LHCN-M2 (cell line): ENCODE measurements around the gene ZDHHC11B. TPM values are rescaled to one million over a fixed set of nuclear protein-coding genes. Genes with fewer than 3 reads are reported as not detected.
"Not testable (repeated sequence)": the region's sequence is repeated elsewhere in the genome, so short reads cannot be mapped to it uniquely, and the experiment has no call there.

Experiments used
- DNase-seq: peaks from one replicate; pipeline ENCODE4 v3.0.0-alpha.2; 2012; ENCODE audit warnings: low read depth
- total RNA-seq: library from RNA; depleted of rRNA; stranded (reverse); fragments of >200 nt; gene quantifications from 2 replicates; pipeline ENCODE4 v1.2.3, GENCODE V29; 2014

ZDHHC11B gene
- total RNA-seq, 1 experiment from 2014 or later: not detected

DNA sequence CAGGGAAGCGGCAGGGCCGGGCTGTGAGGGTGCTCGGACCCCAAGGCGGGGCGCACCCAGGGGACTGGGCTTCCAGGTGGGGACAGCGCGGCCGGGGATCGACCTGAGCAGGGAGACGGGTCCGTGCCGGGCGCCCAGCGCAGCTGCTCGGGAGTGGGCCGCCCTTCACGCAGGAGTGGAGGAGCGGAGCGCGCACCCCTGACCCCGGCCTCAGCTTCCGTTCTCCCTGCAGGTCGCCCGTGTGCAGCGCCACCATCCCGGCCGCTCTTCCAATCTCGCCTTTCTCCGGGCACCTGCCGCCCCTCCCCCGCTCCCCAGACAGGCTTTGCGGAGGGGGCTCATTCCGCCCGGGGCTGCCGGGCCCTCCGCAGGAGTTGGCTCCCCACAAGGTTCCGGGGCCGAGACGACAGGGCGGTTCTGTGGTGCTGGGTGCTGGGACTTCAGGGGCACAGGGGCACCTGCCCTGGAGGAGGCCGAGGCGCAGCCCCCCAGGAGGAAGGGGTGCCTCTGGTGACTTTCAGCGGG is 714 bp upstream of the ZDHHC11B start:
- DNase-seq: not testable (repeated sequence)

DNA sequence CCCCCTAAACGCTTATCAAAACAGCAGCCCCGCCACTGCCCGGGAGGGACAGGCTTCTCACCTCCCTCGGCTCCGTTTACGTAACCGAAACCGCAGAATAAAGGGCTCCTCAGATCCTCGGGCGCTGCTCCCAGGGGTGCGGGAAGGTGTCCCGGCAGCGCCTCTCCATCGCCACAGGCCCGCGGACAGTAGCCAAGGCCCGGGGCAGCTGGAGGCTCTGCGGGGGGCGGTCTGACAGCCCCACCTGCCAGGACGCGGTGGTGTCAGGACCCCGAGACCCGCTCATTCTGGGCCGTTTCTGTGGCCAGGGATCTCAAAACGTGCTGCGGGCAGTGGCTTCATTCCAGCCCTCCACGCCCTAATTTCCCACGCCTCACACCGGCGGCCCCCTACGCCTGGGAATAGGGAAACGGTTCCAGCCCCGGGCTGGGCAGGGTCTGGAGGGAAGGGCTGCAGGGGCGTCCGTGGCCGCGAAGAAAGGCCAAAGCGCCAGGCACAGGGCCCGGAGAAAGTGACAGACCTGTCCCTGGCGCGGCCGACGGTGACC is 575 bp downstream of the ZDHHC11B start:
- not testable (repeated sequence) for DNase-seq

DNA sequence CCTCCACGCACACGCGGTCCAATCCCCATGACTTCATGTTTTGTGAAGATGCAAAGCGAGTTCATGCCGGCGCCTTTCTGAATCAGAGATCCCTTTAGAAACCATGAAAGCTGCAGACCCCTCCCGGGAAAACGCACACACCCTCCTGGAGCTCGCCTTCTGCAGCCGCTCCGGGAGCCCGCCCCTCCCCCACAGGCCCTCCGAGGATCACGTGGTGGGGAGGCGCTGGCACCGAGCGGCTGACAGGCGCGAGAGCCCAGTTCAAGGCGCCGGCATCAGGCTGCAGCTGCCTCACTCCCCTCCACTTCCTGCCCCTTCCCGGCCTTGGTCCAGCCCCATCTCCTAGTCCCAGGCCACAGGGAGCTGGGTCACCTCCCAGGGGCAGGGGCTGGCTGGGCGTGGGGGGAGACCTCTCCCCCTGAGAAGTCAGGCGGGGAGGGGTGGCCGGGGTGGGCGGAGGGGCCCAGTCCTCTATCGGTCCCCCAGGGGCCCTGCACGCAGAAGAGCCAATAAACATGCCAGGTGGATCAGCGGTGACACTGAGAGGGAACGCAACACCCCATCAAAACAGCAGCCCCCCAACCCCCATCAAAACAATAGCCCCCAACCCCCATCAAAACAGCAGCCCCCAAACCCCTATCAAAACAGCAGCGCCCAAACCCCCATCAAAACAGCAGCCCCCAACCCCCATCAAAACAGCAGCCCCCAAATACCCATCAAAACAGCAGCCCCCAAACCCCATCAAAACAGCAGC is 1.3 kb downstream of the ZDHHC11B start:
- not testable (repeated sequence) for DNase-seq

DNA sequence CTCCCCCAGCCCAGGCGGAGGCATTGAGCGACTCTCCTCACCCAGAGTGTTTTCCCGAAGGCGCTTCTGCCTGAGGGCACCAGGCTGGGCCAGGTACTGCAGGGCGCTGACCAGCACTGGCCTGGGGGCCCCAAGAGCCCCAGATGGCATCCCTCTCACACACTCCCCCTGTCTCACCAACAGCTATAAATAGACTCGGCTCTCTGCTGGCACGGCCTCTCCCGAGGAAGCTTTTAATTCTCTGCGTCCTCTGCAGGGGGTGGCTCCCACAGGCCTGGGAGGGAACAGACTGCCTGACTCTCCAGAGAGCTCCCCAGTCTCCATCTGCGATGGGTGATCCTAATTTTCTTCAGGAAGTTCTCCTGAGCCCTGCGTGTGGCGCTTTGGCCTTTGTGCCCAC is 2.2 kb downstream of the ZDHHC11B start:
- not testable (repeated sequence) for DNase-seq

DNA sequence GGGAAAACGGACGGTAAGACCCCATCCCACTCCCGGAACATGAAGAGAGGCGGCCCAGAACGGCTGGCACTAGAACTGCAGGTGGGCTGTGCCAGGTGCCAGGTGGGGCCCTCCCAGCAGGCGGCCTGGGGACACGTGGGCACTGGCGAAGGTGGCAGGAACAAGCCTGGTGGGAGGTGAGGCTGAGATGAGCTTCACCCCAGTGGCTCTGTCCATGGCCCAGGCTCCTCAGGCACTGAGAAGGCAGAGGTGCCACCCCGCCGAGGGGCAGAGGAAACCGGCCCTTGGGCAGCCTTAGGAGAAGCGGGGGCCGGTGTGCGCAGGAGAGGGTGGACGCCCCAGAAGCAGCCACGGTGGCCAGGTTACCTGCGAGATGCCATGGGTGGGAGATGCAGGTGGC is 4.0 kb downstream of the ZDHHC11B start:
- DNase-seq: not testable (repeated sequence)

DNA sequence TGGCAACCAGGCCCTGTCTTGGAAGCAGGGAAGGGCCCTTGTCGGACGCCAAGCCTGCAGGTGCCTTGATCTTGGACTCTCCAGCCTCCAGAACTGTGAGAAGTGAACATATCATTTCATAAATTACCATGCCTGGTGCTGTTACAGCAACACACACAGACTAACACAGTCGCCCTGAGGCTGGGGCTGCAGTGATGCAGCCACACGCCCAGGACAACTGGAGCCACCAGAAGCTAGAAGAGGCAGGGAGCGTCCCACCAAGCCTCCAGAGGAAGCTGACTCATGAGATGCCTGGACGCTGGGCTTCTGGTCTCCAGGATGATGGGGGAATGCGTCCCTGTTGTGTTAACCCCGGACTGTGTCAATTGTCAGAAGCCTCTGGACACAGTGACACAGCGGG is 5.6 kb downstream of the ZDHHC11B start:
- not testable (repeated sequence) for DNase-seq

DNA sequence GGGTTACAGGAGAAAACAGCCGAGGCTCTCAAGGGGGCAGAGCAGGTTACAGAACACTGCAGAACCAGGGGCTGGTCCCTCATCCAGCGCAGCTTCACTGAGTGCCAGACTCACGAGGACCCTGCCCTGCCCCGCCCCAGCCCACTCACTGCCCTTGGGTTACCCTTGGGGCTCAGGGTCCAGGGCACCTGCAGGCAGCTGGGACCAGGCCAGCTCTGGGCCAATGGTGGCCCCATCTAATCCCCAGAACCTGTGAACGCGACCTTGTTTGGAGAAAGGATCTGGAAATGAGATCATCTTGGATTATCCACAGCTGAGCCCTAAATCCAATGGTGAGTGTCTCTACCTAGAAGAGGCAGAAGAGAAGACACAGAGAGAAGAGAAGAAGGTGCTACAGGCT is 6.1 kb downstream of the ZDHHC11B start:
- DNase-seq: not testable (repeated sequence)

DNA sequence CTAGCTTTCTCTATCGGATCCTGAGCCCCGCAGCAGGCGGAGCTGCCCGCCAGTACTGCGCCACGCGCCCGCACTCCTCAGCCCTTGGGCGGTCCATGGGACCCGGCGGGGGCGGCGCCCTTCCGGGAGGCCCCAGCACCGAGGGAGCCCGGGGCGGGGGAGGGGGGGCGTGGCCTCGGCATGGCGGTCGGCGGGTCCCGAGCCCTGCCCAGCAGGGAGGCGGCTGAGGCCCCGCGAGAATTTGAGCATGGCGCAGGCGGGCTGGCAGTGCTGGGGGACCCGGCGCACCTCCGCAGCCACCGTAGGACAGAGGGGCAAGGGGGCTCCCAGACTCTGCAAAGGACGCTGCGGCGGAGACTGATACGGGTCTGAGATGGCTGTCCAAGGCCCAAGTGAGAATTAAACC is 6.8 kb downstream of the ZDHHC11B start:
- no peak for DNase-seq

DNA sequence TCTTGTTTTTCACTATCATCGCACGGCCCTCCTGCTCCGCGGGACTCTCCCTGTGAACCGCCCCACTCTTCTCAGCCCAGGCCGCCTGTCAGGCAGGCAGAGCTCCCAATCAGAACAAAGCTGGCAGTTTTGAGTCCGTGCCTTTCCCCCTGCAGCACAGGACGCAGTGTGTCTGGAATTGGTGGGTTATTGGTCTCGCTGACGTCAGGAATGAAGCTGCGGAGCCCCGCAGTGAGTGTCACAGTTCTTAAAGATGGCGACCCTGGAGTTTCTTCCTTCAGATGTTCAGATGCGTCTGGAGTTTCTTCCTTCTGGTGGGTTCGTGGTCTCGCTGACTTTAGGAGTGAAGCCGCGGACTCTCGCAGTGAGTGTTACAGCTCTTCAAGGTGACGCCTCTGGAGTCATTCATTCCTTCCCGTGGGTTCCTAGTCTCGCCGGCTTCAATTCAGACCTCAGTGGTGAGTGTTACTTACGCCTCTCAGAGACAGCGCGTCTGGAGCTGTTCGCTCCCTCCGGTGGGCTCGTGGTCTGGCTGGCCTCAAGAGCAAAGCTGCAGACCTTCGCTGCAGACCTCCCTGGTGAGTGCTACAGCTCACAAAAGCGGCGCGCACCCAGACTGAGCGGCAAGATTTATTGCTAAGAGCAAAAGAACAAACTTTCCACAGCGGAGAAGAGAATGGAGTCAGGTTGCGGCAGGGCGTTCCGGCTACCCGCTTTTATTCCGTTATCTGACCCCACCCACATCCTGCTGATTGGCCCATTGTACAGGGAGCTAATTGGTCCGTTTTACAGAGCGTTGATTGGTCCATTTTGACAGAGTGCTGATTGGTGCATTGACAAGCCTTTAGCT is 7.4 kb downstream of the ZDHHC11B start:
- DNase-seq: no peak

DNA sequence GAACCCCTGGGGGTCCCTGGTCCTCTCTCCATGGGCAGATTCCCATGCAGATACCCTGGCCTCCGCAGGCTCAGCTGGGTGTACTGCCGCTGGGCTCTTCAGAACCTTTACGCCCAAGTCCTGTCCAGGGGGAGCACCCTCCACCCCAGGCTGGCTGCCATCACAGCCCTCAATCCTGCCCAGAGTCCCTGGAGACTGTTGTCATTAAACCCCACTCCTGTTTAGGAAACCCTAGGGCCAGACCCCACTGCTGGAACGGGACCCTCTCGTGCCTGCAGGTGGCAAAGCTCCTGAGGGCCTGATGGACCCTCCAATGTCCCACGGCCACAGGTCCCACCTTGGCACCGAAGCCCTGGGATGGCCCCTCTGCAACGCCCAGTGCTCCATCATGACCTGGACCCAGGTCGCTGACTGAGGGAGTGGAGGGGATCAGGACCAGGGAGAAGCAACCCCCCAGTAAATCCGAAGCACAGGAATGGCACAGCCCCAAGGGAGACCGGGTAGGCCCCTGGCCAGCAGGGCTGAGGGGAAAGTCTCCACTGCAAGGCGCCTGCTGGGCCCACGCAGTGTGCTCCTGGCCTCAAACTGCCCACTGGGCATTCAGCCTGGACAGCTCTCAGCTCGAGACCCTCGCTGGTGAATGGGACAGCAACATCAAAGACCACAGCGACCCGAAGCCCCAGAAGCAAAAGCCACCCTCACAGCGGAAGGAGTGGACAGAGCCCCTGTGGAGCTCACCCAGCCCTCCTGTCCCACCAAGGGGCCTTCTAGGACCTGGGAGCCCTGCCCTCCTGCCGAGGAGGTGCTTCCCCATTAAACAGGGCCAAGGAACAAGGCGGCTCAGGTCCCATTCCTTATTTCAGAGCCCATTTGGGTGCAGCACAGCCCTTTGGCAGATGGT is 8.3 kb downstream of the ZDHHC11B start:
- no peak for DNase-seq

DNA sequence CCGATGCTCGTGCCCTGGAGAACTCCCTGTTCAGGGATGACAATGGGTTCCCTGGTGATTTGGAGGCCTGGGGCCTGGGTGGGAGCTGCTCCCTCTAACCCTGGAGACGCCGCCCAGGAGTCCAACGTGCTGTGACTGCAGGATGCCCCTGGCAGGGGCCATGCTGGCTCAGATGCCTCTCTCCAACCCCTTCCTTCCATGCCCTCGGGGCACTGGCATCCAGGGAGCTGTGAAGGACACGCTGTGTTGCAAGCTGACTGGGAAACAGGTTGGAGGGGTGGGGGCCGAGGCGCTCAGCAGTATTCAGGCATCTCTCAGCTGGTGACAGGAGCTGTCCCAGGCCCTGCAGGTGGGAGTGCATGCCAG is 9.0 kb downstream of the ZDHHC11B start:
- not testable (repeated sequence) for DNase-seq

DNA sequence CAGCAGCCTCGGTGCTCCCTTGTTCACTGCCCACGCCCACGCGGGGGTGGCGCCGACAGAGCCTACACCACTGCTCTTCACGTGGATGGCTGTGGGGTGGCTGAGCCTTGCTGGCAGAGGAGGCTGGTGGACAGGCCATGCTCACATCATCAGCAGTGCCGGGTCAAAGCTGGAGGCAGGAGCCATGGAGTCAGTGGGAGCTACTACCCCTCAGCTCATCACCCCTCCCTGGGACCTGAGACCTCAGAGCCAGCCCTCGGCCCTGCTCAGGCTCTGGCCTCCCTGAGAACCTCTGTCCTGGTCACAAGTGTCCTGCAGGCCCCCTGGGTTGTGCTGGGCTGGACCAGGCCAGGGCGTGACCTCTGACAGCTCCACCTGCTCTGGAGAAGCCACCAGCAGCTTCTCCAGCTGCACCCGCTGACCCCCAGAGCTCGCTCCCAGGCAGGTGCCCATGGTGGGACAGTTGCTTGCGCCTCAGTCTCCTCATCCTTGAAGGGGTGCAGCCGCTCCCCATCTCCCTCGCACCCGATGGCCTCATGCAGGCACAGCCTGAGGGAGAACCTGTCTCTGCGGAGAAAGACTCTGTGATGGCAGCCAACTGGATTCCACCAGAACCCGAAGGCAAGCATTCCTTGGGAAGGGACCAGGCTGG is 9.5 kb downstream of the ZDHHC11B start:
- not testable (repeated sequence) for DNase-seq

DNA sequence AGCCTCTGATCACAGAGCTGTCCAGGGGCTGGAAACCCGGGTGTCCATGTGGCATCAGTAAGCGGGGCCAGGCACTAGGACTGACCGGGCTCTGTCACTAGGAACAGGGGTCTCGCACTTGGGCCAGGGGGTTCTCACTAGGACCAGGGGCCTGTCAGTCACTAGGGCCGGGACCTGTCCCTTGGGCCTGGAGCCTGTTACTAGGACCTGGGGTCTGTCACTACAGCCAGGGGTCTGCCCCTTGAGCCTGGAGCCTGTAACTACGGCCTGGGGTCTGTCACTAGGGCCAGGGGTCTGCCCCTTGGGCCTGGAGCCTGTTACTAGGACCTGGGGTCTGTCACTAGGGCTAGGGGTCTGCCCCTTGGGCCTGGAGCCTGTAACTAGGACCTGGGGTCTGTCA is 10.2 kb downstream of the ZDHHC11B start:
- not testable (repeated sequence) for DNase-seq

DNA sequence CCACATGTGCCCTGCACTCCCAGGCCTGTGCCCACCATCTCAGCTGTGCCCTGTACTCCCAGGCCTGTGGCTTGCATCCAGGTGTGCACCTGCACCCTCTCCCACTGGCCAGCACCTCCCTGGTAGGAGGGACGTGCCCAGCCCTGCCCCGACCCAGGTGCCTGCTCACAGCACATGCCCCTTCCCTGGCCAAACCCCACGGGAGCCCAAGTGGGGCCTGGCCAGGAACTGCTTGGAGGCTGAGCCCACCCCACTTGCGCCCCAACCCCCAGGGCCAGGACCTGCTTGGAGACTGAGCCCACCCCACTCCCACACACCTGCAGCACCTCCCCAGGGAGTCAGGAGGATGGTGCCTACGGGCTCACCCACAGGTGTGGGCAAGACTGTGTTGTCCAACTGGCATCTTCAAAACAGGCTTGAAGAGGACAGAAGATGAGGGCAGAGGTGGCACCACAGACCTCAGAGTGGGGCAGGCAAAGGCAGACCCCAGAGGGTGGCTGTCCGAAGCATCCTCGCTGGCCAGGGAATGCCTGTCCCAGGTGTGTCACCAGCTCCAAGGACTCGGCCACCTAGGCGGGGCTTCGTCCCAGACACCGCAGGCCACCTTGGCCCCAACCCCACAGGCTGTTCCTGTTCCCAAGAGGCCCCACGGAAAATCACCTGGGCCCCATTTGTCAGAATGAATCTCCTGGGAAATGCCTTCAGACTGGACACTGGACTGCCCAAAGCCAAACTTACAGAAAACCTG is 10.8 kb downstream of the ZDHHC11B start:
- no peak for DNase-seq

DNA sequence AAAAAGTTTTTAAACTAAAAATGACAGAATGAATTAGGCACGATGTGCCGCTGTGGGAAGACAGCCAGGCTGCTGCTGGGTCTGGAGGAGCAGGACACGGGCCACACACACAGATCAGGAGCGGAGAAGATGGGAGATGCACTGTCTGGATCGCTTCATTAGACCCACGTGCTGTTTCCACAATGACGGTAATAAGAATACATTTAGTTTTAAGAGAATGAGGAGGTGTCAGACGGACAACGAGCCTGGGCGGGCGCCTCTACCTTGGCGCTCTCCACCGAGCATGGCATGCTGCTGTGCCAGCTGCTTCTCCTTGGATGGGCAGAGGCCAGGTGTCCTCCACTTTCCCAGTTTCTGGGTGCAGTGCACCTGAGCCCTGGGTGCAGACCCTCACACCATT is 11.6 kb downstream of the ZDHHC11B start:
- DNase-seq: not testable (repeated sequence)

DNA sequence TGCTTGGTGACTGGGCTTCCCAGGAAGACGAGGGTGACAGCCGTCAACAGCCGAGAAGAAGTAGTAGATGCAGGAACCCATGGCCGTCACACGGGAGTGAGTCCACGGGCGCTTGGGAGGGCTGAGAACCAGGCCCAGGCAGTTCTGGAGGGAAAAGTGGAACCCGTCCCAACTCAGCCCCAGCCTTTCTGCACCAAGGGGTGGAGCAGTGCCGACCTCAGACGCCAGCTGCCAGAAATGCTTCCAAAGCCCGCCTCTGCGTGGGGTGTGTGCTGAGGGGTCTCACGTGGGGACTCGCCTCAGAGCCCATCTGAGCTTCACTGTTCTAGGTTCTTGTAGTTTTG is 12.0 kb downstream of the ZDHHC11B start:
- not testable (repeated sequence) for DNase-seq

DNA sequence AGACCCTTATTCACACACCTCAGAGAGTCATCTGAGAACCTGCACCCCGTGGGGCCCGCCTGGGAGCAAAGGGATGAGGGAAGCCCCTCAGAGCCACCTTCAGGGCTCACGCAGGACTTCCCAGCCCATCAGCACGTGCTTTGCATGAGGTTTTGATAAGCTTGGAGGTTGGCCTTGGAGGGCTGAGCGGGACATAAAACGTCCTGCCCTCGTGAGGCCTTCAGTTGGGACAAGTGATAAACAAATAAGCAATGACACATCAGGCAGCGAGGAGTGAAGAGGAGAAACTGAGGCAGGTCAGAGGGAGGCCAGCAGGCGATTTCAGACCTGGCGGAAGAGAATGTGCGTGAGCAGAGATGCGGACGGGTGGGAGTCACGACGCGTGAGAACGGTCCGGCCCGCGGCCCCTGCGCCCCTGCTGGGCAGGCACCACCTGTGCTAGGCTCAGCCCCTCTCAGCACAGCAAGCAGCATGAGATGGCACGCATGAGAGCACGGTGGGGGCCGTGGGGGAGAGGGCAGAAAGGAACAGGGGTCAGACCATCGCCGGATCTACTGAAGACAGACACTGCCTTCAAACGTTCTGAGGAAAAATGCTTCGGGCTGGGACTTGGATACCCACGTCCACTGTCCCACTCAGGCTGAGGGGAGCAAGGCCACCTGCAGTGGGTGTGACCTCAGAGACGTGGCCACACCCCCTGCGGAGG is 12.5 kb downstream of the ZDHHC11B start:
- DNase-seq: not testable (repeated sequence)

DNA sequence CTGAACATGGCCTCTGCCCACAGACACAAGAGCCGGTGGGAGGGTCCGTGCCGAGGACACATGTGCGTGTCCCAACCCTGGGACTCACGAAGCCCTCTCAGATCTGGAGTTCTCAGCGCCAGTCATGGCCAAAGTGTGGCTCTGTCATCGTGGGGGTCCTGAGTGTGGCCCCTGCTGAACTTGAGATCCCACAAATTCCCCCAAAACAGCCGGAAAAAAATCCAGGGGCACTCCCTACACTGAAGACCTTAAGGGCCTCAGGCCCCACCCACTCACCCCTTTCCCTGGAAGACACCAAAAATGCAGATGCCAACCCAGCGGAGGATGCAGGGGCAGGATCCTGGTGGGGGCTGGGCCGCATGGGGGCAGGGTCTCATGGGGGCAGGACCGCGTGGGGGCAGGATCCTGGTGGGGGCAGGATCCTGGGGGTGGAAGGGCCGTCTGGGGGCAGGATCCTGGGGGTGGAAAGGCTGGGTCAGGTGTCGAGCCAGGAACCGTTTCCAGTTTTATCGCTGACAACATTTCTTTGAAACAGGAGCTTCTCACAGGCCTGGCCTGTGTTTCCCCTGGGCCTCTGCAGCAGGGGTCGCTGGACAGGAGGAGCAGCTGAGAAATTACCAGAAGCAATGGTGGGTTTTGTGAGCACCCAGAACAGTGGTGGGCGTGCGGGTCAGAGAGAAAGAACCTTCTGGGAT is 13.3 kb downstream of the ZDHHC11B start:
- DNase-seq: not testable (repeated sequence)

DNA sequence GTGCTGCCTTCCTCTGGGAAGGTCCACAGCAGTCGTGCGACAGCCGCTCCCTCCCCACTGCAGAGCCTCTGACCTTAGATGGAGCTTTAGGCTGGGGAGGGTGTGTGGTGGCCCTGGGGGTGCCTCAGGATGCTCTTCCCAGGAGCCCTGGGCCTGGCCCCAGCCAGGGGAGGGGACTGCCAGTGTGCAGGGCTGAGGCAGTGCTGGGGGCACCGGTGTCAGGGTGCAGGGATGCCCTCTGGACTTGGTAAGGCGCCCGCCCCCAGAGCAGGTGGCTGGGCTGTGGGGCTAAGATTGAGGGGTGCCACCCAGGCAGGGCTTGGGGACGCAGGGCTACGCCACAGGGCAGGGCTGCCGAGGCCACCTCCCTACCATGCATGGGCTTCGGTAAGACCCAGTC is 13.9 kb downstream of the ZDHHC11B start:
- not testable (repeated sequence) for DNase-seq
